Ascending aorta (tissue), 2 donors: Measurements from ENCODE around the gene CNGA2. TPM values are rescaled to one million over a fixed set of nuclear protein-coding genes. Genes with fewer than 3 reads are reported as not detected.

Experiments
- DNase-seq, 2 donors: peaks; one replicate each; pipeline ENCODE4 v3.0.0-alpha.2; 2019; ENCODE audit warnings: low spot score in 2 of 2
- H3K27ac ChIP-seq, 2 donors: fragments of 200-600 bp; sonication (generic); one replicate each; pipeline ENCODE4 v1.5.1; 2016 to 2017; ENCODE audit warnings: mild to moderate bottlenecking in 1 of 2
- H3K27me3 ChIP-seq: fragments of 200-600 bp; sonication (generic); one replicate; pipeline ENCODE4 v1.5.1; 2017
- H3K36me3 ChIP-seq, 2 donors: fragments of 200-600 bp; sonication (generic); one replicate each; pipeline ENCODE4 v1.5.1; 2016
- H3K4me1 ChIP-seq, 2 donors: fragments of 200-600 bp; sonication (generic); one replicate each; pipeline ENCODE4 v1.5.1; 2016 to 2017; ENCODE audit warnings: mild to moderate bottlenecking in 1 of 2
- H3K4me3 ChIP-seq, 2 donors: fragments of 200-600 bp; sonication (generic); one replicate each; pipeline ENCODE4 v1.5.1; 2016 to 2017; ENCODE audit warnings: mild to moderate bottlenecking in 1 of 2
- H3K9me3 ChIP-seq, 2 donors: fragments of 200-600 bp; sonication (generic); one replicate each; pipeline ENCODE4 v1.5.1; 2016
- CTCF ChIP-seq, 3 experiments: fragments of 200-600 bp in 2 of 3; fragments of 450-650 bp in 1 of 3; sonication (generic) in 2 of 3; IDR thresholded peaks; one replicate each; pipeline ENCODE4 v1.5.1; 2016 to 2019; ENCODE audit warnings: antibody characterized with exemption in 3 of 3, mild to moderate bottlenecking in 1 of 3, moderate library complexity in 1 of 3
- intact Hi-C: fragments of 100-400 bp; cut with DNase I; formaldehyde crosslinking; loops from one replicate; pipeline ENCODE4 v1.15.1; 2023
- total RNA-seq: library from RNA; depleted of rRNA; stranded (reverse); fragments of >200 nt; gene quantifications from one replicate; pipeline ENCODE4 v1.1.0, GENCODE V29; 2016

Gene CNGA2
- total RNA-seq, 1 donor from 2014 or later, result not detected

- Histone ChIP-seq H3K4me1 (no peaks in the 10 kb centered on the region), H3K9me3 (no peaks in the 10 kb centered on the region), H3K36me3 (no peaks in the 10 kb centered on the region), H3K27me3 (no peaks in the 10 kb centered on the region), H3K4me3 (no peak overlapping the region), H3K27ac (no peak overlapping the region)
- TF ChIP-seq CTCF (IDR thresholded peaks at IDR 0.05), result no peak
- intact Hi-C loops, result no loop called here
- no peak for DNase-seq
Observed at GRCh38 chrX:151703487-151703886, 31.1 kb upstream of the CNGA2 start.

- Histone ChIP-seq H3K36me3 (no peaks in the 10 kb centered on the region), H3K4me1 (no peaks in the 10 kb centered on the region), H3K4me3 (no peak overlapping the region), H3K9me3 (no peaks in the 10 kb centered on the region), H3K27ac (no peak overlapping the region), H3K27me3 (no peaks in the 10 kb centered on the region)
- intact Hi-C loops, result no loop called here
- no peak for DNase-seq
- TF ChIP-seq CTCF (IDR thresholded peaks at IDR 0.05), result no peak
Observed at GRCh38 chrX:151704041-151704663, 30.4 kb upstream of the CNGA2 start.

GRCh38 chrX:151708821-151709220, 25.7 kb upstream of the CNGA2 start:
- Histone ChIP-seq H3K36me3 (no peaks in the 10 kb centered on the region), H3K4me1 (no peaks in the 10 kb centered on the region), H3K27ac (no peak overlapping the region), H3K9me3 (no peaks in the 10 kb centered on the region), H3K4me3 (no peak overlapping the region), H3K27me3 (no peaks in the 10 kb centered on the region)
- TF ChIP-seq CTCF (IDR thresholded peaks at IDR 0.05), result no peak
- DNase-seq, result no peak
- intact Hi-C loops, result no loop called here

- no peak for TF ChIP-seq CTCF (IDR thresholded peaks at IDR 0.05)
- no peak overlapping the region for H3K4me3 ChIP-seq
- H3K27ac ChIP-seq, result no peak overlapping the region
- H3K4me1 ChIP-seq, result no peaks in the 10 kb centered on the region
- no peaks in the 10 kb centered on the region for H3K27me3 ChIP-seq
- no peak for DNase-seq
- intact Hi-C loops, result no loop called here
- H3K36me3 ChIP-seq, result no peaks in the 10 kb centered on the region
- H3K9me3 ChIP-seq, result no peaks in the 10 kb centered on the region
Observed at GRCh38 chrX:151710457-151710856, 24.1 kb upstream of the CNGA2 start.

GRCh38 chrX:151711154-151711553, 23.4 kb upstream of the CNGA2 start:
- H3K36me3 ChIP-seq, result no peaks in the 10 kb centered on the region
- intact Hi-C loops, result no loop called here
- H3K4me3 ChIP-seq, result no peak overlapping the region
- no peaks in the 10 kb centered on the region for H3K4me1 ChIP-seq
- DNase-seq, result no peak
- TF ChIP-seq CTCF (IDR thresholded peaks at IDR 0.05), result no peak
- no peaks in the 10 kb centered on the region for H3K9me3 ChIP-seq
- no peaks in the 10 kb centered on the region for H3K27me3 ChIP-seq
- no peak overlapping the region for H3K27ac ChIP-seq

GRCh38 chrX:151711787-151712186, 22.8 kb upstream of the CNGA2 start:
- Histone ChIP-seq H3K4me3 (no peak overlapping the region), H3K36me3 (no peaks in the 10 kb centered on the region), H3K9me3 (no peaks in the 10 kb centered on the region), H3K27ac (no peak overlapping the region), H3K27me3 (no peaks in the 10 kb centered on the region), H3K4me1 (no peaks in the 10 kb centered on the region)
- TF ChIP-seq CTCF (IDR thresholded peaks at IDR 0.05), result no peak
- no peak for DNase-seq
- intact Hi-C loops, result no loop called here
